ENCODE measurements around the gene BMPR1A. TPM values are rescaled to one million over a fixed set of nuclear protein-coding genes. Genes with fewer than 3 reads are reported as not detected.

The BMPR1A gene
- total RNA-seq, 1 experiment from 2014 or later: 42.6 TPM

DNA sequence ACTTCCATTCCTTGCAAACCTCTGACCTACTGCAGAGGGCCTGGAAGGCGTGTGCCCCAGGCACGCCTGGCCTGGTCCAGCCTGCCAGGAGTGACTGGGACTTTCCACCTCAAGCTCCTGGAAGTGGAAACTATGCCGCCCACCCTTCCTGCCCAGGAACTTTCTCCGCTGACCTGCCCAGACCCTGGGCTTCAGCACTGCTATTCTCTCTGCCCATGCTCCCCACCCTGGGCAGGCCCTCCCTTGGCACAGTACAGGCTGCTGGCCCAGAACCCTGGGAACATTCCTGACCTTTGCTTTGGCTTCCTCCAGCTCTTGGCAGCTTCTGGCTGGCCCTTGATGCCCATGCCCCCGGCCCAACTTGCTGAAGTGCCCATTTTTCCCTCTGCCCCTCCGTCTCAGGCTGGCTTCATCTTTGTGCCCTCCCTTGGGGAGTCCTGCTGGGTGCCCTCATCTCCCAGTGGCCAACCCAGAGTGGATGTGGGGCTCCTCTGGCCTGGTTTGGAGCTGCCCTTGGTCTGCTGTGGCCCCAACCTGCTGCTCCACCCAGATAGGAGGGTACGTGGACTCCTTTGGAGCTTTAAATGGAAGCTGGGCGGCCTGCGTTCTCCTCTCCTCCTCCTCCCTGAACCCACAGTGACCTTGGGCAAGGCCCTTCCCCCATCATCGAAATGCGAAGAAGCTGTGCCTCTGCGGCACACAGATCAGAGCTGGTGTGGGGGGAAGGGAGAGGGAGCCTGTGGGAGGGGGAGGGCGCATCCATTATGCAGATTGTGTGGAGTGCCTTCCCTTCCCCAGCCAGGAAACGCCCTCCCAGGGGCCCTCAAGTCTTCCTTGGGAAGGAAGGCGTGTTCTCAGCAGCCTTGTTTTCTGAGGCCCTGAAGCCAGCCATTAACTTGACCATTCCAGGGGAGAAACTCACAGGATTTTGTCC, 197.6 kb downstream of the BMPR1A start:
- H3K79me2 ChIP-seq (ENCODE audit: insufficient read depth, low read length): no peaks in the 10 kb centered on the region
- TF ChIP-seq POLR2A (IDR thresholded peaks at IDR 0.05; ENCODE audit: borderline replicate concordance, extremely low read depth, insufficient read depth, insufficient read length) (peak; percentile 23), TCF7L2 (IDR thresholded peaks at IDR 0.05; ENCODE audit: borderline replicate concordance, extremely low read depth, insufficient read depth, insufficient read length) (peak; percentile 53), ATF3 (IDR thresholded peaks at IDR 0.05) (no peak)
- TF ChIP-seq, protein P1, sequence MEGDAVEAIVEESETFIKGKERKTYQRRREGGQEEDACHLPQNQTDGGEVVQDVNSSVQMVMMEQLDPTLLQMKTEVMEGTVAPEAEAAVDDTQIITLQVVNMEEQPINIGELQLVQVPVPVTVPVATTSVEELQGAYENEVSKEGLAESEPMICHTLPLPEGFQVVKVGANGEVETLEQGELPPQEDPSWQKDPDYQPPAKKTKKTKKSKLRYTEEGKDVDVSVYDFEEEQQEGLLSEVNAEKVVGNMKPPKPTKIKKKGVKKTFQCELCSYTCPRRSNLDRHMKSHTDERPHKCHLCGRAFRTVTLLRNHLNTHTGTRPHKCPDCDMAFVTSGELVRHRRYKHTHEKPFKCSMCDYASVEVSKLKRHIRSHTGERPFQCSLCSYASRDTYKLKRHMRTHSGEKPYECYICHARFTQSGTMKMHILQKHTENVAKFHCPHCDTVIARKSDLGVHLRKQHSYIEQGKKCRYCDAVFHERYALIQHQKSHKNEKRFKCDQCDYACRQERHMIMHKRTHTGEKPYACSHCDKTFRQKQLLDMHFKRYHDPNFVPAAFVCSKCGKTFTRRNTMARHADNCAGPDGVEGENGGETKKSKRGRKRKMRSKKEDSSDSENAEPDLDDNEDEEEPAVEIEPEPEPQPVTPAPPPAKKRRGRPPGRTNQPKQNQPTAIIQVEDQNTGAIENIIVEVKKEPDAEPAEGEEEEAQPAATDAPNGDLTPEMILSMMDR (IDR thresholded peaks at IDR 0.05 in 2 of 3, conservative IDR thresholded peaks at IDR 0.05 in 1 of 3; ENCODE audit: borderline replicate concordance in 1 of 3, insufficient read depth in 1 of 3, low read depth in 2 of 3, low read length in 2 of 3): no peak
- no peak overlapping the region for H2AFZ ChIP-seq (ENCODE audit: low read depth, low read length, poor library complexity, severe bottlenecking)
- DNase-seq (ENCODE audit: low read depth, low spot score) (no peak), ATAC-seq (no peak)
- ChIA-PET POLR2A (interaction anchor here (1.0 to 1.8 kb wide), 3 partner anchors 12 to 16 kb away, joined by 4 to 6 read pairs (median 5); partner anchors contain the start of gene ADIRF), RAD21 (ENCODE audit: low non-redundant PET in 1 of 2, low total read pairs in 2 of 2, uncharacterized antibody in 2 of 2, unreplicated experiment in 2 of 2) (no interaction called here), CTCF (interaction anchor here (0.6 to 1.8 kb wide), 2 partner anchors 13 to 270 kb away, joined by 4 to 5 read pairs; no protein-coding TSS in a partner anchor)
- no peaks in the 10 kb centered on the region for H3K36me3 ChIP-seq (ENCODE audit: control insufficient read depth in 1 of 2, insufficient read depth in 2 of 2, low read length in 2 of 2)
- no peaks in the 10 kb centered on the region for H3K9me2 ChIP-seq (ENCODE audit: insufficient read depth)
- peaks cover 23 to 47% of the 10 kb centered on the region in 2 experiments for H3K4me1 ChIP-seq (ENCODE audit: control insufficient read depth in 1 of 2, insufficient read depth in 2 of 2, low read length in 2 of 2)
- H4K20me1 ChIP-seq (ENCODE audit: insufficient read depth): no peaks in the 10 kb centered on the region
- peaks cover 0 to 4% of the 10 kb centered on the region in 2 experiments; a peak in 1 of 4 replicates for H3K9me3 ChIP-seq (ENCODE audit: control insufficient read depth in 1 of 2, insufficient read depth in 1 of 2, low read depth in 1 of 2, low read length in 2 of 2)
- no peak overlapping the region for H3K4me3 ChIP-seq (replicated peaks in 1 of 2; ENCODE audit: low read depth in 1 of 2, low read length in 2 of 2)
- no peaks in the 10 kb centered on the region for H3K27me3 ChIP-seq (ENCODE audit: insufficient read depth, low read length)
- peak overlapping the region; percentile 24 for H3K27ac ChIP-seq (ENCODE audit: low read depth, low read length)
- no peak overlapping the region for H3K9ac ChIP-seq (ENCODE audit: low read length)
- intact Hi-C loops (cut with micrococcal nuclease): no loop called here
- H3K4me2 ChIP-seq (ENCODE audit: low read length): peak overlapping the region; percentile 19
- no TSS peak for BruUV-seq (replicated peaks)
